Measurements from ENCODE around the gene OR10H5.

- TF ChIP-seq CTCF (IDR thresholded peaks at IDR 0.05), result no peak
- no peak for TF ChIP-seq SMC3 (IDR thresholded peaks at IDR 0.05)
- no peak for TF ChIP-seq CEBPB (IDR thresholded peaks at IDR 0.05)
- no peak for TF ChIP-seq HDAC2 (IDR thresholded peaks at IDR 0.05)
- no peak for TF ChIP-seq ESRRA (IDR thresholded peaks at IDR 0.05; ENCODE audit: borderline replicate concordance, low read length)
- TF ChIP-seq POLR2A (IDR thresholded peaks at IDR 0.05; ENCODE audit: low read length), result no peak
- TF ChIP-seq BHLHE40 (IDR thresholded peaks at IDR 0.05; ENCODE audit: low read depth, low read length), result no peak
- TF ChIP-seq TFCP2L1 (CRISPR knock-in tag; IDR thresholded peaks at IDR 0.05), result no peak
- no peak for TF ChIP-seq RFX5 (IDR thresholded peaks at IDR 0.05)
- no peak for TF ChIP-seq EP300 (IDR thresholded peaks at IDR 0.05)
- no peak for TF ChIP-seq KDM1A (IDR thresholded peaks at IDR 0.05; ENCODE audit: low read depth)
- no peak for TF ChIP-seq FOSL2 (IDR thresholded peaks at IDR 0.05)
- TF ChIP-seq FOSL2 (CRISPR knock-in tag; IDR thresholded peaks at IDR 0.05), result no peak
These were observed 24.0 kb downstream of the OR10H5 start for GRCh38 chr19:15811476-15811875.
